ENCODE results near the gene SFRP2.

DNA sequence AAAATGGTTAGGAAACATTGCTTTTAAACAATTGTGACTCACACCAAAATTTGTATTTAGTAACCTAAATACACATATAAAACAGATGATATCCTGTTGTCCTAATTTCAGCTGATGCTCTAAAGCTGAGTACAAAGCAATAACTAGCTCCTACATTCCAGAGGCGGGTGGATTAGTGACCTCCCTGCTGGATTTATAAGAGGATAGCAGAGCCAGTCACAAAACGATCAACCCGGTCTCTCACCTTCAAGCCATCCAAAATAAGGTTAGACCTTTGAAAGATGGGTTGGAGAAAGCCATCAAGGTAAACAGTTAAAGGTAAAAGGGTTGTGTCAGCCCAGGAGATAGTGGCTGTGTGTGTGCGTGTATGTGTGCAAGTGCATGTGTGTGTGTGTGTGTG, 43.2 kb upstream of the SFRP2 start:
- TF ChIP-seq MYC (IDR thresholded peaks at IDR 0.05; ENCODE audit: low read depth, low read length) = no peak
- TF ChIP-seq, protein P1, sequence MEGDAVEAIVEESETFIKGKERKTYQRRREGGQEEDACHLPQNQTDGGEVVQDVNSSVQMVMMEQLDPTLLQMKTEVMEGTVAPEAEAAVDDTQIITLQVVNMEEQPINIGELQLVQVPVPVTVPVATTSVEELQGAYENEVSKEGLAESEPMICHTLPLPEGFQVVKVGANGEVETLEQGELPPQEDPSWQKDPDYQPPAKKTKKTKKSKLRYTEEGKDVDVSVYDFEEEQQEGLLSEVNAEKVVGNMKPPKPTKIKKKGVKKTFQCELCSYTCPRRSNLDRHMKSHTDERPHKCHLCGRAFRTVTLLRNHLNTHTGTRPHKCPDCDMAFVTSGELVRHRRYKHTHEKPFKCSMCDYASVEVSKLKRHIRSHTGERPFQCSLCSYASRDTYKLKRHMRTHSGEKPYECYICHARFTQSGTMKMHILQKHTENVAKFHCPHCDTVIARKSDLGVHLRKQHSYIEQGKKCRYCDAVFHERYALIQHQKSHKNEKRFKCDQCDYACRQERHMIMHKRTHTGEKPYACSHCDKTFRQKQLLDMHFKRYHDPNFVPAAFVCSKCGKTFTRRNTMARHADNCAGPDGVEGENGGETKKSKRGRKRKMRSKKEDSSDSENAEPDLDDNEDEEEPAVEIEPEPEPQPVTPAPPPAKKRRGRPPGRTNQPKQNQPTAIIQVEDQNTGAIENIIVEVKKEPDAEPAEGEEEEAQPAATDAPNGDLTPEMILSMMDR (IDR thresholded peaks at IDR 0.05; ENCODE audit: low read depth, low read length) = no peak
